Mesendoderm (in vitro differentiated cells): ENCODE data around the gene TSPAN7.

Experiments
- DNase-seq: peaks from one replicate; pipeline ENCODE4 v3.0.0; 2013
- H2AK5ac ChIP-seq: 2 replicates; pipeline ENCODE4 v1.6.1; 2013; ENCODE audit warnings: low read length, inconsistent platforms
- H2BK120ac ChIP-seq: 2 replicates; pipeline ENCODE4 v1.6.1; 2013; ENCODE audit warnings: low read depth, mild to moderate bottlenecking, low read length, moderate library complexity, mixed read lengths
- H2BK15ac ChIP-seq: replicated peaks from 2 replicates; pipeline ENCODE4 v1.6.1; 2013; ENCODE audit warnings: low read depth, mild to moderate bottlenecking, moderate library complexity
- H2BK5ac ChIP-seq: 2 replicates; pipeline ENCODE4 v1.6.1; 2013; ENCODE audit warnings: low read length, inconsistent platforms
- H3K18ac ChIP-seq: 2 replicates; pipeline ENCODE4 v1.6.1; 2013; ENCODE audit warnings: mild to moderate bottlenecking, low read length, mixed read lengths
- H3K23ac ChIP-seq: one replicate; pipeline ENCODE4 v1.6.1; 2013; ENCODE audit warnings: low read length
- H3K27ac ChIP-seq: 2 replicates; pipeline ENCODE4 v1.5.1; 2013; ENCODE audit warnings: low read depth, mild to moderate bottlenecking, inconsistent platforms, low read length, moderate library complexity
- H3K27me3 ChIP-seq: 2 replicates; pipeline ENCODE4 v1.6.1; 2013; ENCODE audit warnings: low read length, control low read depth, mild to moderate bottlenecking, inconsistent platforms; ENCODE audit not compliant: insufficient read depth, poor library complexity
- H3K36me3 ChIP-seq: 2 replicates; pipeline ENCODE4 v1.6.1; 2013; ENCODE audit warnings: low read length, inconsistent platforms; ENCODE audit not compliant: control insufficient read depth, insufficient read depth
- H3K4ac ChIP-seq: one replicate; pipeline ENCODE4 v1.6.1; 2013; ENCODE audit warnings: low read depth, mild to moderate bottlenecking, low read length, moderate library complexity
- H3K4me1 ChIP-seq: 2 replicates; pipeline ENCODE4 v1.6.1; 2013; ENCODE audit warnings: low read depth, low read length, inconsistent platforms; ENCODE audit not compliant: control insufficient read depth
- H3K4me2 ChIP-seq: 2 replicates; pipeline ENCODE4 v1.6.1; 2013; ENCODE audit warnings: low read length
- H3K4me3 ChIP-seq: 2 replicates; pipeline ENCODE4 v1.5.1; 2013; ENCODE audit warnings: mild to moderate bottlenecking, low read length
- H3K56ac ChIP-seq: one replicate; pipeline ENCODE4 v1.6.1; 2013; ENCODE audit warnings: low read length
- H3K79me1 ChIP-seq: 2 replicates; pipeline ENCODE4 v1.6.1; 2013; ENCODE audit warnings: low read length, inconsistent platforms
- H3K79me2 ChIP-seq: 2 replicates; pipeline ENCODE4 v1.6.1; 2013; ENCODE audit warnings: mild to moderate bottlenecking, low read length; ENCODE audit not compliant: control insufficient read depth, insufficient read depth
- H3K9ac ChIP-seq: 2 replicates; pipeline ENCODE4 v1.6.1; 2013; ENCODE audit warnings: low read length, inconsistent platforms
- H4K5ac ChIP-seq: one replicate; pipeline ENCODE4 v1.6.1; 2013; ENCODE audit warnings: low read length
- H4K8ac ChIP-seq: one replicate; pipeline ENCODE4 v1.6.1; 2013; ENCODE audit warnings: low read depth, mild to moderate bottlenecking, control low read depth, low read length, moderate library complexity
- WGBS: extraction: QIAGEN DNeasy Blood & Tissue Kit; methylation state at CpG from one replicate; pipeline ENCODE4 v1.1.7; 2013; ENCODE audit warnings: low lambda C conversion rate, missing lambda C conversion rate; ENCODE audit not compliant: insufficient coverage; ENCODE audit errors: extremely low coverage; 5-methylcytosine and 5-hydroxymethylcytosine counted together

Gene TSPAN7

DNA sequence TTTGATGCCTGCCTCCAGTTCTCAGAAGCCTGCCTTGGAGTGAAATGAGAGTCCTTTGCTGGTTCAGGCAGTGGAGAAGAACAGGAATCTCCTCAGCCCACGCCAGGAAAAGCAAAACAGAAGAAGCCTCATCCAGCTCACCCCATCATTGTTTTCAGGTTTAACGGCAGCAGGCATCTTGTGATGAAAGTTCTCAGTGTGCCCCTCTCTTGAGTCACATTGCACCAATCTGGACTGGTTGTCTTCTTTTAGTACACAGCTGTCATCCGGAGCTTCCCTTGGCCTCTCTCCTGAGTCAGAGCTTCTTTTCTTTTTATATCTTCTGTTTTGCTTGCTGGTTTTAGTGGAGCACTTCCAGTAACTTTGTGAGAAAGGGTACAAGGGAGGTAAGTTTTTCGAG, 50.9 kb downstream of the TSPAN7 start:
- Histone ChIP-seq H3K27ac (no peak overlapping the region), H4K8ac (no peak overlapping the region), H3K27me3 (no peaks in the 10 kb centered on the region), H4K5ac (no peak overlapping the region), H2BK120ac (no peak overlapping the region), H2BK15ac (no peak overlapping the region), H3K56ac (no peak overlapping the region), H3K36me3 (no peaks in the 10 kb centered on the region), H2AK5ac (no peak overlapping the region), H3K9ac (no peak overlapping the region), H2BK5ac (no peak overlapping the region), H3K79me1 (no peaks in the 10 kb centered on the region), H3K4me2 (no peak overlapping the region), H3K4ac (no peak overlapping the region), H3K18ac (no peak overlapping the region), H3K4me3 (no peak overlapping the region), H3K4me1 (no peaks in the 10 kb centered on the region), H3K23ac (no peak overlapping the region), H3K79me2 (no peaks in the 10 kb centered on the region)
- WGBS = no CpG with 5 or more reads among the region's 4 CpGs
- DNase-seq = no peak

DNA sequence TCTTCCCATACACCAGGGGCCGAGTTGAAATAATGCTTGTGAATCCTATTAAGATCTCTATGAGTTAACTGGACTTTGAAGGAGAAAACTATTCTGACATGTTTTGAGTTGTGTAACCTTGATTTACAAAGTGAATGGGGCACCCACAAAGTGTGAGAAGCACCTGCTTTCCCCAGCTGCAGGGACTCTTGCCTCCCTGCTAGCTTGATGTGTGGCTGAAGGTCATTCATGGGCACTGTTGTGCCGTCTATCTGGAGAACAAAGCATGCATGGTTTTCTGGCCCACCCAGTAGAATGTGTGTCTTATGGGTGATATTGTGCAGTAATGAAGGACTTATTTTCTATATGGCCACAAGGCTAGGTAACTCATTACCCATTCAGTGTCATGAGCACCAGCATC, 53.1 kb downstream of the TSPAN7 start:
- no peak overlapping the region for H3K18ac ChIP-seq
- H2BK15ac ChIP-seq = no peak overlapping the region
- no peak overlapping the region for H4K5ac ChIP-seq
- no peak overlapping the region for H3K23ac ChIP-seq
- H3K4me2 ChIP-seq = no peak overlapping the region
- H3K36me3 ChIP-seq = no peaks in the 10 kb centered on the region
- H3K56ac ChIP-seq = no peak overlapping the region
- H3K79me1 ChIP-seq = no peaks in the 10 kb centered on the region
- no peaks in the 10 kb centered on the region for H3K79me2 ChIP-seq
- H3K4ac ChIP-seq = no peak overlapping the region
- no peak overlapping the region for H2BK5ac ChIP-seq
- H2AK5ac ChIP-seq = no peak overlapping the region
- no peak for DNase-seq
- H2BK120ac ChIP-seq = no peak overlapping the region
- no peaks in the 10 kb centered on the region for H3K4me1 ChIP-seq
- no peak overlapping the region for H3K9ac ChIP-seq
- no peaks in the 10 kb centered on the region for H3K27me3 ChIP-seq
- no peak overlapping the region for H3K27ac ChIP-seq
- WGBS = no CpG with 5 or more reads among the region's 2 CpGs
- no peak overlapping the region for H4K8ac ChIP-seq
- no peak overlapping the region for H3K4me3 ChIP-seq

DNA sequence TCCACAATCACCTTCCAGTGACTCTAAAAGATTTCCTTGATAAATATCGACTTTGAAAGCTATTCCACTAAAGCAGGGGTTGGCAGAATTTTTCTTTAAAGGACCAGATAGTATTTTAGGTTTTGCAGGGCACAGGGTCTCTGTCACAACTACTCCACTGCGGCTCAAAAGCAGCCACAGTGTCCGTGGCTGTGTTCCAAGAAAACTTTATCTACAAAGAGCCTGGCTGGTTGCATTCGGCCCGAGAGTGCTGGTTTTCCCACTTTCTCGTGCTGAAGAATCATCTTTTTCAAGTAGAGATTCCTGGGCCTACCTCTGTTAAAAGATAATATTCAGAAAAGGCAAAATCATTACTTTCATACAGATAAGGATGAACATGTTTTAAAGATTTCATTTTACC, 55.6 kb downstream of the TSPAN7 start:
- no peak overlapping the region for H3K9ac ChIP-seq
- DNase-seq = no peak

DNA sequence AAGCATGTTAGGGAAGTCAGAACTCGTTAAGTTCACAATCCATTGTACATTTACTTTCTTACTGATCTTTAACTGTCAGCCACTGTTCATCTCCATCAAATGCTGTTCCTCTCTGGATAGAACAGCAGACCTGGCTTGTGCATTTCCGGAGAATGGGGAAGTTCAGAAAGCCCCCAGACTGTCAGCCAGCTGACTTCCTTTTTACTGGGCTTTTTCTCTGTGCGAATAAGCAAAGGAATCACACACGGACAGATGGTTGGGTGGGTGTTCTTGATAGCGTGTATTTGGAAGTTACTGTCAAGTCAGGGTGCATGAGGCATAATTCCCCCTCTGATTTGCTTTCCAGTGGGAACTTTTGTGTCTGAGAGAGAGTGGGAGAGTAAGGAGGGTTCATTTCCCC, 56.8 kb downstream of the TSPAN7 start:
- H3K79me1 ChIP-seq = no peaks in the 10 kb centered on the region
- H3K9ac ChIP-seq = no peak overlapping the region
- no peak overlapping the region for H3K4ac ChIP-seq
- no peaks in the 10 kb centered on the region for H3K4me1 ChIP-seq
- H3K4me3 ChIP-seq = no peak overlapping the region
- no peak for DNase-seq
- no peak overlapping the region for H2BK120ac ChIP-seq
- H3K23ac ChIP-seq = no peak overlapping the region
- no peak overlapping the region for H3K18ac ChIP-seq
- H3K27me3 ChIP-seq = no peaks in the 10 kb centered on the region
- H3K79me2 ChIP-seq = no peaks in the 10 kb centered on the region
- H3K27ac ChIP-seq = no peak overlapping the region
- H3K56ac ChIP-seq = no peak overlapping the region
- no peak overlapping the region for H4K5ac ChIP-seq
- H3K36me3 ChIP-seq = no peaks in the 10 kb centered on the region
- no peak overlapping the region for H2BK5ac ChIP-seq
- WGBS = no CpG with 5 or more reads among the region's 5 CpGs
- no peak overlapping the region for H3K4me2 ChIP-seq
- no peak overlapping the region for H4K8ac ChIP-seq
- H2AK5ac ChIP-seq = no peak overlapping the region
- H2BK15ac ChIP-seq = no peak overlapping the region

More for the DNA sequence above, 55.6 kb downstream of the TSPAN7 start:
- no peaks in the 10 kb centered on the region for H3K27me3 ChIP-seq
- H2BK15ac ChIP-seq = no peak overlapping the region
- no peak overlapping the region for H4K8ac ChIP-seq
- no peak overlapping the region for H3K18ac ChIP-seq
- H3K4ac ChIP-seq = no peak overlapping the region
- no peak overlapping the region for H3K4me2 ChIP-seq
- H3K23ac ChIP-seq = no peak overlapping the region
- H3K4me3 ChIP-seq = no peak overlapping the region
- H3K4me1 ChIP-seq = no peaks in the 10 kb centered on the region
- no peak overlapping the region for H3K56ac ChIP-seq
- no peak overlapping the region for H3K27ac ChIP-seq
- no peaks in the 10 kb centered on the region for H3K36me3 ChIP-seq
- H3K79me2 ChIP-seq = no peaks in the 10 kb centered on the region
- no peak overlapping the region for H2AK5ac ChIP-seq
- H3K79me1 ChIP-seq = no peaks in the 10 kb centered on the region
- no CpG with 5 or more reads among the region's 6 CpGs for WGBS
- no peak overlapping the region for H2BK120ac ChIP-seq
- H2BK5ac ChIP-seq = no peak overlapping the region
- no peak overlapping the region for H4K5ac ChIP-seq

- Histone ChIP-seq H3K27me3 (no peaks in the 10 kb centered on the region), H3K79me1 (no peaks in the 10 kb centered on the region), H3K4me1 (no peaks in the 10 kb centered on the region), H3K23ac (no peak overlapping the region), H3K56ac (no peak overlapping the region), H2BK5ac (no peak overlapping the region), H3K4me3 (no peak overlapping the region), H3K18ac (no peak overlapping the region), H3K9ac (no peak overlapping the region), H3K36me3 (no peaks in the 10 kb centered on the region), H3K4me2 (no peak overlapping the region), H3K27ac (no peak overlapping the region), H2BK120ac (no peak overlapping the region), H3K79me2 (no peaks in the 10 kb centered on the region), H3K4ac (no peak overlapping the region), H2BK15ac (no peak overlapping the region), H4K5ac (no peak overlapping the region), H2AK5ac (no peak overlapping the region), H4K8ac (no peak overlapping the region)
- DNase-seq = no peak
- no CpG with 5 or more reads among the region's 4 CpGs for WGBS
Observed at GRCh38 chrX:38620623-38621022, 59.3 kb downstream of the TSPAN7 start.

DNA sequence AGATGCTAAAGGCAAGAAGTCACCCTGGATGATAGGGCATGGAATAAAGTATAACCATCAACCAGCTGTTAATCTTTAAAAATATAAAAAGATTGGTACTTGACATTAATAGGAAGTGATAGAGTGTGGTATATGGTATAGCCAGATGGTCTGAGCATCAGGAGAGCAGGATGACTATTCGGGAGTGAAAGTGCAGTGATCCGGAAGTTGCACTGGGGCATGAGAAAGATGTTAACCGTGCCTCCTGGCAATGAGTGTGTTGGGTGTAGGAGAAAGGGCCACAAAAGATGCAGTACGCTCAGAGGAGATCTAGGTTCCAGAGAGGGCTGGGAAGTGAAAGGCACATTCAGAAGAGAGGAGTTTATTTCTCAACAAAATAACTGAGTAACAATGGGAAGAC, 65.0 kb downstream of the TSPAN7 start:
- no peak overlapping the region for H3K9ac ChIP-seq
- H4K8ac ChIP-seq = no peak overlapping the region
- no peaks in the 10 kb centered on the region for H3K27me3 ChIP-seq
- H3K27ac ChIP-seq = no peak overlapping the region
- no peak overlapping the region for H3K56ac ChIP-seq
- no peak for DNase-seq
- WGBS = 100% methylated on average over 1 of the region's 4 CpGs
- H2BK15ac ChIP-seq = no peak overlapping the region
- no peak overlapping the region for H2BK5ac ChIP-seq
- H2BK120ac ChIP-seq = no peak overlapping the region
- no peaks in the 10 kb centered on the region for H3K79me1 ChIP-seq
- H3K4ac ChIP-seq = no peak overlapping the region
- H3K4me3 ChIP-seq = no peak overlapping the region
- no peaks in the 10 kb centered on the region for H3K4me1 ChIP-seq
- no peaks in the 10 kb centered on the region for H3K36me3 ChIP-seq
- H2AK5ac ChIP-seq = no peak overlapping the region
- H3K23ac ChIP-seq = no peak overlapping the region
- no peak overlapping the region for H3K4me2 ChIP-seq
- H4K5ac ChIP-seq = no peak overlapping the region
- H3K18ac ChIP-seq = no peak overlapping the region
- no peaks in the 10 kb centered on the region for H3K79me2 ChIP-seq
